Dedifferentiated amniotic fluid mesenchymal stem cell (primary cell): ENCODE data around the gene BRWD1.

Experiments
- DNase-seq: peaks from one replicate; pipeline ENCODE4 v3.0.0-alpha.2; 2016; ENCODE audit errors: extremely low spot score

BRWD1 gene

DNA sequence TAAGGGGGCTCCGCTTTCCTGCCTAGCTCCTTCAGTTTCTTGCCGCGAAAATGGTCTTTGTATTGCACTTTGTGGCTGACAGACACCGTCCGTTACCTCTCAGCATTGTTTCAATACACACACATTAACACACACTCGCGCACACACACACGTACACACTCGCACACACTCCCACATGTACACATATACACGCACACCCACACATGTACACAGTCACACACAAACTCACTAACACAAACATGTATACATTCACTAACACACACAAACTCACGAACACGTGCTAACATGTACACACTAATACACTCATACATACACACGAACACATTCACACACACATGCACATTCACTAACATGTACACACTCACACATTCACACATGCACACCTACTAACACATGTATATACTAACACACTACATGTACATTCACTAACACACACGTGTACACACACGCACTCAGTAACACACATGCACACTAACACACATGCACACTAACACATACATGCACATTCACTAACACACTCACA, 179.1 kb downstream of the BRWD1 start:
- DNase-seq, result no peak
